OCI-LY1 (cell line): ENCODE measurements around the gene CLCN6.

ENCODE experiments used
- H2AFZ ChIP-seq: fragments of 200-600 bp; sonication (generic), shearing (Covaris generic); 2 replicates; pipeline ENCODE4 v1.6.0; 2014; ENCODE audit warnings: antibody characterized with exemption, mild to moderate bottlenecking, low read length
- H3F3A ChIP-seq: fragments of 200-600 bp; sonication (generic), shearing (Covaris generic); 2 replicates; pipeline ENCODE4 v1.6.0; 2014; ENCODE audit warnings: mild to moderate bottlenecking, antibody characterized with exemption, low read length, moderate library complexity; ENCODE audit not compliant: insufficient read depth
- H3K27ac ChIP-seq: fragments of 200-600 bp; sonication (generic); 2 replicates; pipeline ENCODE4 v1.5.1; 2014; ENCODE audit warnings: low read length, mixed run types, mild to moderate bottlenecking, low read depth; ENCODE audit not compliant: poor library complexity, severe bottlenecking
- H3K27me3 ChIP-seq: fragments of 200-600 bp; sonication (generic); 2 replicates; pipeline ENCODE4 v1.6.0; 2014; ENCODE audit warnings: antibody characterized with exemption, mild to moderate bottlenecking, low read length, moderate library complexity; ENCODE audit not compliant: insufficient read depth
- H3K36me3 ChIP-seq: fragments of 200-600 bp; sonication (generic); 2 replicates; pipeline ENCODE4 v1.6.1; 2014; ENCODE audit warnings: mild to moderate bottlenecking, antibody characterized with exemption, low read length, moderate library complexity, mixed read lengths; ENCODE audit not compliant: insufficient read depth
- H3K4me1 ChIP-seq: fragments of 200-600 bp; sonication (generic); 2 replicates; pipeline ENCODE4 v1.5.1; 2014; ENCODE audit warnings: mild to moderate bottlenecking, low read length, moderate library complexity; ENCODE audit not compliant: insufficient read depth, severe bottlenecking
- H3K4me2 ChIP-seq: fragments of 200-600 bp; sonication (generic), shearing (Covaris generic); 2 replicates; pipeline ENCODE4 v1.6.1; 2014; ENCODE audit warnings: low read length
- H3K4me3 ChIP-seq: fragments of 200-600 bp; sonication (generic); 2 replicates; pipeline ENCODE4 v1.5.1; 2014; ENCODE audit warnings: low read length, low read depth, mild to moderate bottlenecking, mixed read lengths; ENCODE audit not compliant: poor library complexity, severe bottlenecking
- H3K79me2 ChIP-seq: fragments of 200-600 bp; shearing (Covaris generic); 2 replicates; pipeline ENCODE4 v1.6.1; 2016; ENCODE audit warnings: mixed run types, low read length, mixed read lengths; ENCODE audit not compliant: insufficient read depth
- H3K9ac ChIP-seq: fragments of 200-600 bp; sonication (generic), shearing (Covaris generic); 2 replicates; pipeline ENCODE4 v1.6.1; 2014; ENCODE audit warnings: mild to moderate bottlenecking, low read length, mixed read lengths
- H3K9me2 ChIP-seq: fragments of 200-600 bp; sonication (generic), shearing (Covaris generic); 2 replicates; pipeline ENCODE4 v1.6.1; 2014; ENCODE audit warnings: low read depth, mild to moderate bottlenecking, low read length, mixed read lengths
- H3K9me3 ChIP-seq: fragments of 200-600 bp; shearing (Covaris generic); 2 replicates; pipeline ENCODE4 v1.6.1; 2014; ENCODE audit warnings: low read length, mixed read lengths
- H4K20me1 ChIP-seq: fragments of 200-600 bp; sonication (generic), shearing (Covaris generic); 2 replicates; pipeline ENCODE4 v1.6.0; 2016; ENCODE audit warnings: mild to moderate bottlenecking, low read length; ENCODE audit not compliant: insufficient read depth
- EZH2 ChIP-seq: fragments of 200-600 bp; sonication (generic), shearing (Covaris generic); IDR thresholded peaks from 2 replicates; pipeline ENCODE4 v1.8.0; 2017; ENCODE audit warnings: borderline replicate concordance, mixed run types, mild to moderate bottlenecking, antibody characterized with exemption, low read length, moderate library complexity, mixed read lengths
- TF ChIP-seq, protein P1 (sequence below): fragments of 200-600 bp; sonication (generic), shearing (Covaris generic); IDR thresholded peaks from 2 replicates; pipeline ENCODE4 v1.5.1; 2017; ENCODE audit warnings: mild to moderate bottlenecking, antibody characterized with exemption, low read length, moderate library complexity, mixed read lengths

CLCN6 gene

DNA sequence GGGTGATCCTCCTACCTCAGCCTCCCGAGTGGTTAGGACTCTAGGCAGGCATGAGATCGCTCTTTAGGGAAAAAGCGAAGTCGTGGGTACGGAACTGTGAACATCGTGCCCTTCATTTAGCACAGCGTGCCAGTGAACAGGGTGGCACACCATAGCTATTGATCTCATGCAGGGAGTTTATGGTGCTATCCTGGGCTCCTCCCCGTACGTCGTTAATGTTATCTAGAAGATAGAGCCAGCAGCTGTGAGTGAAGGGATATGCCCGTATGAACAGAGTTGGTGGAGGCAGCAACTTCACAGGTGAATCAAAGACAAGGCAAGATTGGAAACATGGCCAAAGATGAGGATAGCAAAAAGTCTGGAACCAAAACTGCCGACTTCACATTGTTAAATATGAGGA lies 11.2 kb downstream of the CLCN6 start:
- Histone ChIP-seq H3F3A (no peaks in the 10 kb centered on the region), H3K79me2 (no peaks in the 10 kb centered on the region), H3K27ac (no peak overlapping the region), H3K4me2 (no peak overlapping the region), H4K20me1 (no peaks in the 10 kb centered on the region), H3K9me2 (no peaks in the 10 kb centered on the region), H3K36me3 (peaks cover 59% of the 10 kb centered on the region), H3K9ac (no peak overlapping the region), H2AFZ (no peak overlapping the region), H3K4me1 (peaks cover 28% of the 10 kb centered on the region), H3K27me3 (no peaks in the 10 kb centered on the region), H3K4me3 (no peak overlapping the region), H3K9me3 (no peaks in the 10 kb centered on the region)
- TF ChIP-seq, protein P1, sequence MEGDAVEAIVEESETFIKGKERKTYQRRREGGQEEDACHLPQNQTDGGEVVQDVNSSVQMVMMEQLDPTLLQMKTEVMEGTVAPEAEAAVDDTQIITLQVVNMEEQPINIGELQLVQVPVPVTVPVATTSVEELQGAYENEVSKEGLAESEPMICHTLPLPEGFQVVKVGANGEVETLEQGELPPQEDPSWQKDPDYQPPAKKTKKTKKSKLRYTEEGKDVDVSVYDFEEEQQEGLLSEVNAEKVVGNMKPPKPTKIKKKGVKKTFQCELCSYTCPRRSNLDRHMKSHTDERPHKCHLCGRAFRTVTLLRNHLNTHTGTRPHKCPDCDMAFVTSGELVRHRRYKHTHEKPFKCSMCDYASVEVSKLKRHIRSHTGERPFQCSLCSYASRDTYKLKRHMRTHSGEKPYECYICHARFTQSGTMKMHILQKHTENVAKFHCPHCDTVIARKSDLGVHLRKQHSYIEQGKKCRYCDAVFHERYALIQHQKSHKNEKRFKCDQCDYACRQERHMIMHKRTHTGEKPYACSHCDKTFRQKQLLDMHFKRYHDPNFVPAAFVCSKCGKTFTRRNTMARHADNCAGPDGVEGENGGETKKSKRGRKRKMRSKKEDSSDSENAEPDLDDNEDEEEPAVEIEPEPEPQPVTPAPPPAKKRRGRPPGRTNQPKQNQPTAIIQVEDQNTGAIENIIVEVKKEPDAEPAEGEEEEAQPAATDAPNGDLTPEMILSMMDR: no peak
- no peak for TF ChIP-seq EZH2

DNA sequence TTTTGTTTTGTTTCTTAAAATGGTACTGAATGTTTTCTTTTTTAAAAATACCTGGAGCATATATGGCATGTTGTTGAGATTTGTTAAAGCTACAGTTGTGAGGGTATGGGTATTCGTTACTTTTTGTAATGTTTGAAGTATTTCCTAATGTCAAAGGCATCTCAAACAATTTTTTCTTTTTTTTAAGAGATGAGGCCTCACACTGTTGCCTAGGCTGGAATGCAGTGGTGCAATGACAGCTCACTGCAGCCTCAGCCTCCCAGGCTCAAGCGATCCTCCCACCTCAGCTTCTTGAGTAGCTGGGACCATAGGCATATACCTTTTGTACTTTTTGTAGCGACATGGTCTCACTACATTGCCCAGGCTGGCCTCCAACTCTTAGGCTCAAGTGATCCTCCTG lies 16.1 kb downstream of the CLCN6 start:
- no peak for TF ChIP-seq EZH2
- TF ChIP-seq, protein P1: no peak
- Histone ChIP-seq H2AFZ (no peak overlapping the region), H3K79me2 (no peaks in the 10 kb centered on the region), H4K20me1 (no peaks in the 10 kb centered on the region), H3K9me3 (no peaks in the 10 kb centered on the region), H3K36me3 (peaks cover 54% of the 10 kb centered on the region), H3K9ac (no peak overlapping the region), H3K4me3 (no peak overlapping the region), H3K27me3 (no peaks in the 10 kb centered on the region), H3K4me2 (no peak overlapping the region), H3K4me1 (no peaks in the 10 kb centered on the region), H3K27ac (no peak overlapping the region), H3F3A (no peaks in the 10 kb centered on the region), H3K9me2 (no peaks in the 10 kb centered on the region)

DNA sequence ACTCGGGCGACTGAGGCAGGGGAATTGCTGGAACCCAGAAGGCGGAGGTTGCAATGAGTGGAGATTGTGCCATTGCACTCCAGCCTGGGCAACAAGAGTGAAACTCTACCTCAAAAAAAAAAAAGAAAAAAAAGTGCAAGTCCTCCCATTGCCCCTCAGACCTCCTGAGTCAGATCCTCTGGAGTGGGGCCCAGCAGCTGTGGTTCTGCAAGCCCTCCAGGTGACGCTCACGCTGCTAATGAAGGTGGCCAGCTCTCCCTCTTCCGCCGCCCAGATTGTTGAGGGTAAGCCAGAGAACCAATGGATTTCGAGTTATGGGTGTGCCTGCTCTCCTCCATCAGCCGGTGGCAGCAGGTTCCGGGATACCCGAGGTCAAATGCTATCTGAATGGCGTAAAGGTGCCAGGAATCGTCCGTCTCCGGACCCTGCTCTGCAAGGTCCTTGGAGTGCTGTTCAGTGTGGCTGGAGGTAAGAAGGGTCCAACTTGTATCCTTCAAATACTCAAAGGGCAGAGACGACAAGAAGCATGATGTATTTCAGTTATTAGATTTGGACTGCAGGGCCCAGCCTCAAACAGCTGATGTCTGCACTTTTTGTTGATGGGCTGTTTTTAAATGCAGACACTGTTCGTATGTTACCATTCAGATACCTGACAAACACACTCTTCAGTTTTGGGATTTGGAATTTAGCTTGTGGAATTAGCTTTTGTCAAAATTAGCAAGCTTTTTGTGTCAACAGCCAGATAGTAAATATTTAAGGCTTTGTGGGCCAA lies 17.6 kb downstream of the CLCN6 start:
- Histone ChIP-seq H2AFZ (no peak overlapping the region), H3K4me3 (no peak overlapping the region), H3F3A (no peaks in the 10 kb centered on the region), H3K27ac (no peak overlapping the region), H3K36me3 (peaks cover 53% of the 10 kb centered on the region), H3K4me2 (no peak overlapping the region), H3K9me3 (no peaks in the 10 kb centered on the region), H3K9me2 (no peaks in the 10 kb centered on the region), H3K9ac (no peak overlapping the region), H3K79me2 (no peaks in the 10 kb centered on the region), H3K4me1 (no peaks in the 10 kb centered on the region), H3K27me3 (no peaks in the 10 kb centered on the region), H4K20me1 (no peaks in the 10 kb centered on the region)
- TF ChIP-seq, protein P1: no peak
- TF ChIP-seq EZH2: no peak
